Colonic mucosa (tissue), 4 donors: Measurements from ENCODE around the gene EML1. TPM values are rescaled to one million over a fixed set of nuclear protein-coding genes. Genes with fewer than 3 reads are reported as not detected.

Experiments used
- DNase-seq: peaks from one replicate; pipeline ENCODE4 v3.0.0-alpha.2; 2020
- H3K27ac ChIP-seq: fragments of 200-600 bp; one replicate; pipeline ENCODE4 v1.8.0; 2021
- H3K27me3 ChIP-seq: fragments of 200-600 bp; one replicate; pipeline ENCODE4 v1.8.0; 2021
- H3K36me3 ChIP-seq: fragments of 200-600 bp; one replicate; pipeline ENCODE4 v1.8.0; 2021
- H3K4me1 ChIP-seq: fragments of 200-600 bp; one replicate; pipeline ENCODE4 v1.8.0; 2021; ENCODE audit warnings: mild to moderate bottlenecking
- H3K4me3 ChIP-seq: fragments of 200-600 bp; one replicate; pipeline ENCODE4 v1.8.0; 2021
- H3K9ac ChIP-seq, 2 donors: one replicate each; pipeline ENCODE4 v1.7.0; 2013; ENCODE audit warnings: control low read depth in 2 of 2, low read depth in 2 of 2, low read length in 2 of 2
- H3K9me3 ChIP-seq: fragments of 200-600 bp; one replicate; pipeline ENCODE4 v1.8.0; 2021
- intact Hi-C: fragments of 100-400 bp; cut with DNase I; formaldehyde crosslinking; loops from one replicate; pipeline ENCODE4 v1.14.1; 2022
- total RNA-seq, 2 donors: library from RNA; stranded (reverse); fragmentation: NEBNext Ultra II Directional in 1 of 2; extraction: Animal tissue kit (Norgen Biotek cat#: 25700) in 1 of 2; gene quantifications; one replicate each; pipeline ENCODE4 v1.2.1, GENCODE V29; 2021
- TF ChIP-seq, protein P1 (sequence below): fragments of 200-600 bp; IDR thresholded peaks from one replicate; pipeline ENCODE4 v1.8.0; 2022; ENCODE audit warnings: antibody characterized with exemption, mild to moderate bottlenecking
- donor health status: healthy.
- donor health status: DM: no; HTN: no; CAD: no.
- donor health status: DM: no; HTN: no; CAD: no.

EML1 gene
- total RNA-seq, 2 donors from 2014 or later: 3.6 to 14.2 TPM

DNA sequence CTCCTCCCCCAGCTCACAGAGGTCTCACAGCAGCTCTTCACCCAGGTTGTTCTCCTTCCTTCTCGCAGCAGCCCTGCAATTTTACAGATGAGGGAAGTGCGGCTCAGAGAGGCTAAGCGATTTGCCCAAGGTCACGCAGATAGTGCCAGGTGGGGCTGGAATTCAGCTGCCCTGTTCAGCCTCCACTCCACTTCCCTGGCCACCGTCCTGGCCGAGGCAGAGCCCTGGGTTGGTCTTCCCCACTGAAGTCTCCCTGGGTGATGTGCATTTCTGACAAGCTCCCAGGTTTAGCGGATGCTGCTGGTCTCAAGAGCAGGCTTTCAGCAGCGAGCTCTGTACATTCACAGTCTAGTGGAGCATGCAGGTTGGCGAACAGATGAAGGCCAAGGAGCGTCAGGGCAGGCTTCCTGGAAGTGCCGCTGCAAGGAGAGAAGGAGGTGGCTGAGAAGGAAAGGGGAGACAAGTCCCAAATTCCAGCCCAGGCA, 28.9 kb upstream of the EML1 start:
- Histone ChIP-seq H3K27me3 (no peaks in the 10 kb centered on the region), H3K9me3 (no peaks in the 10 kb centered on the region), H3K27ac (no peak overlapping the region), H3K4me3 (no peak overlapping the region), H3K36me3 (no peaks in the 10 kb centered on the region), H3K9ac (no peak overlapping the region), H3K4me1 (no peaks in the 10 kb centered on the region)
- intact Hi-C loops: no loop called here
- TF ChIP-seq, protein P1, sequence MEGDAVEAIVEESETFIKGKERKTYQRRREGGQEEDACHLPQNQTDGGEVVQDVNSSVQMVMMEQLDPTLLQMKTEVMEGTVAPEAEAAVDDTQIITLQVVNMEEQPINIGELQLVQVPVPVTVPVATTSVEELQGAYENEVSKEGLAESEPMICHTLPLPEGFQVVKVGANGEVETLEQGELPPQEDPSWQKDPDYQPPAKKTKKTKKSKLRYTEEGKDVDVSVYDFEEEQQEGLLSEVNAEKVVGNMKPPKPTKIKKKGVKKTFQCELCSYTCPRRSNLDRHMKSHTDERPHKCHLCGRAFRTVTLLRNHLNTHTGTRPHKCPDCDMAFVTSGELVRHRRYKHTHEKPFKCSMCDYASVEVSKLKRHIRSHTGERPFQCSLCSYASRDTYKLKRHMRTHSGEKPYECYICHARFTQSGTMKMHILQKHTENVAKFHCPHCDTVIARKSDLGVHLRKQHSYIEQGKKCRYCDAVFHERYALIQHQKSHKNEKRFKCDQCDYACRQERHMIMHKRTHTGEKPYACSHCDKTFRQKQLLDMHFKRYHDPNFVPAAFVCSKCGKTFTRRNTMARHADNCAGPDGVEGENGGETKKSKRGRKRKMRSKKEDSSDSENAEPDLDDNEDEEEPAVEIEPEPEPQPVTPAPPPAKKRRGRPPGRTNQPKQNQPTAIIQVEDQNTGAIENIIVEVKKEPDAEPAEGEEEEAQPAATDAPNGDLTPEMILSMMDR: no peak
- DNase-seq: no peak

DNA sequence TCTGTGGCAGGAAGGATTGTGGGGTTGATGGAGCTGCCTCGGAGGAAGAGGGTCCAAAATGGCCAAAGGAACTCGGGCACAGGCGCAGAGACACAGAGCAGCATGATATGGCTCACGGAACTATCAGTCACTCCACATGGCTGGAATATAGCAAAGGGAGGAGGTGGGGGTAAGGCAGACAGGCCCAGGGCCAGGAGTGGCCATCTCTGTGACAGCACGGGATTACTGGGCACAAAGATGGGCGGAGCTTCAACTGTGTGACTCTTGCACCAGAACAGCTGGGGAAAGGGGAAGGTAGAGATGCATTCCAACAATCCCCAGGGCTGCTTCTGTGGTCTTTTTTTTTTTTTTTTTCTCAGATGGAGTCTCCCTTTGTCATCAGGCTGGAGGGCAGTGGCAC, 24.8 kb upstream of the EML1 start:
- Histone ChIP-seq H3K4me3 (no peak overlapping the region), H3K9me3 (no peaks in the 10 kb centered on the region), H3K36me3 (no peaks in the 10 kb centered on the region), H3K27ac (no peak overlapping the region), H3K4me1 (no peaks in the 10 kb centered on the region), H3K9ac (no peak overlapping the region), H3K27me3 (no peaks in the 10 kb centered on the region)
- intact Hi-C loops: no loop called here
- no peak for DNase-seq
- TF ChIP-seq, protein P1: no peak

DNA sequence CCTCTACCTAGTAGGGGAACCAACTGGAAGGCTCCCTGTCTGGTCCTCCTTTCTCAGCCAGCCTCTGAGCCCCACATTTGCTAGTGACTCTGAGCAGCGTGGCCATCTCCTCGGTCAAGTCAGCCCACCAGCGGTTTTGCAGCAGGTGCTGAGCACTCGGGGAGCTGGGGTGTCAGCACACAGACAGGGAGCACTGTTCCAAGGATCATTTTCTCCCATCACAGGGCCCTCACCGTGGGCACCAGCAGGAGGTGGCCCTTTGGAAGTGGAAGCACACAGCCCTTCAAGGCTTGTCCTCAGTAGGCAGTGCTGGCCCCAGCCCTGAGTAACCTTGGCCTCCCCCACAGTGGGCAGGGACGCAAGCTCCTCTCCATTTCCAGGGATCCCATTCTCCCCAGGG, 24.1 kb upstream of the EML1 start:
- Histone ChIP-seq H3K27me3 (no peaks in the 10 kb centered on the region), H3K9me3 (no peaks in the 10 kb centered on the region), H3K36me3 (no peaks in the 10 kb centered on the region), H3K27ac (no peak overlapping the region), H3K4me3 (no peak overlapping the region), H3K9ac (no peak overlapping the region), H3K4me1 (no peaks in the 10 kb centered on the region)
- DNase-seq: no peak
- TF ChIP-seq, protein P1: no peak
- intact Hi-C loops: no loop called here

DNA sequence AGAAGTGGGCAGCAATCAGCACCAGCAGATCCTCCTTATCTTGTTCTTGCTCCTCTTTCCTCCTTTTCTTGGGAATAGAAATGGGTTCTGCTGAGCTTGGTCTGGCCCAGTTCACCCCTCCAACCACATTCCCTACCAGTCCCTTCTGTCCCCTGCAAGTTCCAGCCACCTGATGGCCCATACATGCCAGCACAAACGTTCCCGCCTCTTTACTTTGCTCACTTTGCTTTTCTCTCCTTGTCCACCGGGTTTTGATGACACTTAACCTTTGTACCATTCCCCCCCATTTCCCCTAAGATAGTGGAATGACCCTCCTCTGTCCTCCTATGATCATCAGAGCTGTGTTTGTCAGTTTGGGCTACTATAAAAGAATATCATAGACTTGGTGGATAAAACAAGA, 23.4 kb upstream of the EML1 start:
- TF ChIP-seq, protein P1: no peak
- Histone ChIP-seq H3K9ac (no peak overlapping the region), H3K27ac (no peak overlapping the region), H3K9me3 (no peaks in the 10 kb centered on the region), H3K4me3 (no peak overlapping the region), H3K27me3 (no peaks in the 10 kb centered on the region), H3K4me1 (no peaks in the 10 kb centered on the region), H3K36me3 (no peaks in the 10 kb centered on the region)
- DNase-seq: no peak
- intact Hi-C loops: no loop called here

DNA sequence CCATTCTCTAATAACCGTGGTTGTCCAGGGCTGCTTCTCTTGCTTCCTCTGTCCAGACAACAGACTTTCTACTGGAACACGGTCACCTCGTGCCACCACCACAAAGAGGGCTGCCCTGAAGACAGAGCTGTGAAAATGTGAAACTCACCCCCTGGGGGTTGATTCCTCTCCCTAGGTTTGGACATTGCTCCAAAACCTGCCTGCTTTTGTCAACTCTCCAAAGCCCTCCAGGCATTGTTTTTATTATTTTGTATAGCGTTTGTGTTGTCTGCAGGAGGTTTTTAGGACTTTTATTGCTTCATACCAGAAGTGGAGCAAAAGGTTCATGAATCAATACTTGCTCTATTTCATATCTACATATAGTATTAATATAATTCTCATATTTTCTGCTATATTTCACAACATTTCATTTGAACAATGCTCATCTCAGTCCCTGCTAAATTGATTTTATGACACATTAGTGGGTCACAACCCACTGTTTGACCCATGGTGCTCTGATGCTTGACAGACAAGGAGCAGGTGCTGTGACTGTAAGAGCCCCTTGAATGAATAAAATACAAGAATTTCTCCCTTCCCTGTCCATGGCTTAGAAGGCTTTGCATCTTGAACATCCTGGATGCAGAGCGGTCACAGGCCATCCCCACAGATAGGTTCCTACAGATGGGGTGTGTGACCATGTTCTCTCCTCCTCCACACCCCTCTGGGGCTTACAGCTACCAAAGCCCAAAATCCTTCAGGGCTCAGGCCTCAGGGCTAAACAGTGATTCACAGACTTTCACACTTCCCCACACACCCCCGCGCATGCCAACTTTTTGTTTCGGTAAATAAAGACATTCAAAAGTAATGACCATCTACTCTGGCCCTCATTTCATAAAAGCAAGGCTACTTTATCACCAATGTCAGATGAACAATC, 20.6 kb upstream of the EML1 start:
- Histone ChIP-seq H3K4me1 (no peaks in the 10 kb centered on the region), H3K27ac (no peak overlapping the region), H3K27me3 (no peaks in the 10 kb centered on the region), H3K4me3 (no peak overlapping the region), H3K9me3 (no peaks in the 10 kb centered on the region), H3K36me3 (no peaks in the 10 kb centered on the region), H3K9ac (no peak overlapping the region)
- DNase-seq: no peak
- TF ChIP-seq, protein P1: no peak
- intact Hi-C loops: no loop called here
